GM21619 (cell line): Measurements from ENCODE around the gene POT1.

Experiments
- ATAC-seq: cut with Tn5 transposase; IDR thresholded peaks from one replicate; pipeline ENCODE4 v1.9.1; 2021; ENCODE audit not compliant: unreplicated experiment

Gene POT1

GRCh38 chr7:124773938-124774337, 155.7 kb downstream of the POT1 start:
- ATAC-seq = no peak

GRCh38 chr7:124773339-124773738, 156.3 kb downstream of the POT1 start:
- ATAC-seq = no peak
